Parathyroid adenoma (tissue), 2 donors: ENCODE results near the gene NBEA.

Experiments used
- H2AFZ ChIP-seq: fragments of 300-600 bp; sonication (generic); one replicate; pipeline ENCODE4 v1.7.0; 2017; ENCODE audit warnings: antibody characterized with exemption, mild to moderate bottlenecking
- H3K27ac ChIP-seq: fragments of 300-600 bp; sonication (generic); one replicate; pipeline ENCODE4 v1.7.0; 2017
- H3K27me3 ChIP-seq: fragments of 300-600 bp; sonication (generic); one replicate; pipeline ENCODE4 v1.7.0; 2017; ENCODE audit warnings: low read length; ENCODE audit not compliant: control insufficient read depth, insufficient read depth
- H3K36me3 ChIP-seq: fragments of 300-600 bp; sonication (generic); one replicate; pipeline ENCODE4 v1.7.0; 2017; ENCODE audit warnings: low read length; ENCODE audit not compliant: control insufficient read depth, insufficient read depth
- H3K4me1 ChIP-seq: fragments of 300-600 bp; sonication (generic); one replicate; pipeline ENCODE4 v1.7.0; 2017; ENCODE audit warnings: control low read depth
- H3K4me2 ChIP-seq: fragments of 300-600 bp; sonication (generic); one replicate; pipeline ENCODE4 v1.7.0; 2017; ENCODE audit warnings: low read length
- H3K4me3 ChIP-seq: fragments of 300-600 bp; sonication (generic); one replicate; pipeline ENCODE4 v1.7.0; 2017; ENCODE audit warnings: low read depth, low read length
- H3K79me2 ChIP-seq: fragments of 300-600 bp; sonication (generic); one replicate; pipeline ENCODE4 v1.7.0; 2017; ENCODE audit warnings: control low read depth
- H3K9ac ChIP-seq: fragments of 300-600 bp; sonication (generic); one replicate; pipeline ENCODE4 v1.7.0; 2017; ENCODE audit warnings: mild to moderate bottlenecking
- H3K9me3 ChIP-seq: fragments of 300-600 bp; sonication (generic); one replicate; pipeline ENCODE4 v1.7.0; 2017; ENCODE audit warnings: low read length; ENCODE audit not compliant: control insufficient read depth
- CTCF ChIP-seq: fragments of 300-600 bp; sonication (generic); IDR thresholded peaks from one replicate; pipeline ENCODE4 v1.7.0; 2017; ENCODE audit warnings: antibody characterized with exemption, mild to moderate bottlenecking
- donor health status: primary hyperparathyroidism.

Gene NBEA

GRCh38 chr13:35595181-35595580 is 653.1 kb downstream of the NBEA start:
- no peak overlapping the region for H2AFZ ChIP-seq
- no peaks in the 10 kb centered on the region for H3K4me1 ChIP-seq
- H3K27me3 ChIP-seq: no peaks in the 10 kb centered on the region
- no peaks in the 10 kb centered on the region for H3K36me3 ChIP-seq
- no peak overlapping the region for H3K9ac ChIP-seq
- H3K27ac ChIP-seq: no peak overlapping the region
- no peak overlapping the region for H3K4me2 ChIP-seq
- no peaks in the 10 kb centered on the region for H3K79me2 ChIP-seq
- no peak overlapping the region for H3K4me3 ChIP-seq
- H3K9me3 ChIP-seq: no peaks in the 10 kb centered on the region
- TF ChIP-seq CTCF: no peak

GRCh38 chr13:35596321-35597030 is 654.4 kb downstream of the NBEA start:
- Histone ChIP-seq H3K36me3 (no peaks in the 10 kb centered on the region), H3K9ac (no peak overlapping the region), H3K79me2 (no peaks in the 10 kb centered on the region), H3K4me3 (no peak overlapping the region), H3K27ac (no peak overlapping the region), H3K4me2 (no peak overlapping the region), H2AFZ (no peak overlapping the region), H3K9me3 (no peaks in the 10 kb centered on the region), H3K27me3 (no peaks in the 10 kb centered on the region), H3K4me1 (no peaks in the 10 kb centered on the region)
- no peak for TF ChIP-seq CTCF

- Histone ChIP-seq H3K36me3 (no peaks in the 10 kb centered on the region), H3K4me3 (no peak overlapping the region), H2AFZ (no peak overlapping the region), H3K27ac (no peak overlapping the region), H3K9me3 (no peaks in the 10 kb centered on the region), H3K9ac (no peak overlapping the region), H3K4me2 (no peak overlapping the region), H3K79me2 (no peaks in the 10 kb centered on the region), H3K27me3 (no peaks in the 10 kb centered on the region), H3K4me1 (no peaks in the 10 kb centered on the region)
- TF ChIP-seq CTCF: no peak
Measured at GRCh38 chr13:35597451-35597850, 655.4 kb downstream of the NBEA start.

- no peak for TF ChIP-seq CTCF
- no peaks in the 10 kb centered on the region for H3K4me1 ChIP-seq
- no peaks in the 10 kb centered on the region for H3K27me3 ChIP-seq
- H3K27ac ChIP-seq: no peak overlapping the region
- no peak overlapping the region for H3K9ac ChIP-seq
- no peaks in the 10 kb centered on the region for H3K9me3 ChIP-seq
- no peak overlapping the region for H2AFZ ChIP-seq
- no peak overlapping the region for H3K4me3 ChIP-seq
- H3K4me2 ChIP-seq: no peak overlapping the region
- no peaks in the 10 kb centered on the region for H3K79me2 ChIP-seq
- no peaks in the 10 kb centered on the region for H3K36me3 ChIP-seq
Measured at GRCh38 chr13:35598233-35598632, 656.2 kb downstream of the NBEA start.

- Histone ChIP-seq H3K27ac (no peak overlapping the region), H3K9ac (no peak overlapping the region)
- no peak for TF ChIP-seq CTCF
Measured at GRCh38 chr13:35598790-35599369, 656.8 kb downstream of the NBEA start.

More at GRCh38 chr13:35598790-35599369, 656.8 kb downstream of the NBEA start:
- no peak overlapping the region for H2AFZ ChIP-seq
- H3K36me3 ChIP-seq: no peaks in the 10 kb centered on the region
- no peaks in the 10 kb centered on the region for H3K4me1 ChIP-seq
- no peak overlapping the region for H3K4me3 ChIP-seq
- H3K79me2 ChIP-seq: no peaks in the 10 kb centered on the region
- no peak overlapping the region for H3K4me2 ChIP-seq
- H3K9me3 ChIP-seq: no peaks in the 10 kb centered on the region
- H3K27me3 ChIP-seq: no peaks in the 10 kb centered on the region
